GM18517 (cell line): ENCODE results near the gene UGT2A2.

Experiments used
- ATAC-seq: cut with Tn5 transposase; IDR thresholded peaks from one replicate; pipeline ENCODE4 v1.9.1; 2021; ENCODE audit warnings: mild to moderate bottlenecking, moderate library complexity; ENCODE audit not compliant: unreplicated experiment

UGT2A2 gene

DNA sequence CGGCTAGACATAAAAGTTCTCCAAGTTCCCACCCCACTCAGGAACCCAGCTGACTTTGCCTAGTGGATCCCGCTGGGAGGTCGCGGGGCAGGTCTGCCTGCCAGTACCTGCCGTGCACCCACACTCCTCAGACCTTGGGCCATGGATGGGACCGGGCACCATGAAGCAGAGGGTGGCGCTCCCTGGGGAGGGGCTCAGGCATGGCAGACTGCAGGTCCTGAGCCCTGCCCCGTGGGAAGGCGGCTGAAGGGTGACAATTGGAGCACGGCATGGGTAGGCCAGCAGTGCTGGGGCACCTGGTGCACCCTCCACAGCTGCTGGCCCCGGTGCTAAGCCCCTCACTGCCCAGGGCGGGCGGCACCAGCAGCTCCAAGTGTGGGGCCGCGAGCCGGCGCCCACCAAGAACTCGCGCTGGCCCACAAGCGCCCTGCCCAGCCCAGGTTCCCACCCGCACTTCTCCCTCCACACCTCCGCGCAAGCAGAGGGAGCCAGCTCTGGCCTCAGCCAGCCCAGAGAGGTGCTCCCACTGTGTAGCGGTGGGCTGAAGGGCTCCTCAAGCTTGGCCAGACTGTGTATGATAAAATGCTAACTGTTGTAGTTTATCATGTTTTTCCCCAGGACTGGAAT is 63.1 kb downstream of the UGT2A2 start:
- ATAC-seq: no peak

DNA sequence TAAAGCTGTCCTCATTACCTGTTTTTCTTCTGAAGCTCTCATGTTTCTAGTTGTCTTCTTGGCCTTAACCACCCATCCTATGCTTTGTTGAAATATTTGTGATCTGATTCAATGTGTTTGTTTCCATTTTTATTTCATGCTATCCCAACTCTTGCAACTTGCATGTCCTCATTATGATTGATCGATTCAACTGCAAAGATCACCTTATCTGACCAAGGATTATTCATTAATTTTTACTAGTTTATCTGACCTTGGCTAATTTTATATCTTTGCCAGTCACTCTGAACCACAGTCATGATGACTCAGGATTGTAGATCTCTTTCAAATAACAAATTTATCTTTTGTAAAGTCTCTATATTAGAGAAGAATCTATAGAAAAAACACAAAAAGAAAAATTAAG is 70.7 kb downstream of the UGT2A2 start:
- ATAC-seq: no peak

DNA sequence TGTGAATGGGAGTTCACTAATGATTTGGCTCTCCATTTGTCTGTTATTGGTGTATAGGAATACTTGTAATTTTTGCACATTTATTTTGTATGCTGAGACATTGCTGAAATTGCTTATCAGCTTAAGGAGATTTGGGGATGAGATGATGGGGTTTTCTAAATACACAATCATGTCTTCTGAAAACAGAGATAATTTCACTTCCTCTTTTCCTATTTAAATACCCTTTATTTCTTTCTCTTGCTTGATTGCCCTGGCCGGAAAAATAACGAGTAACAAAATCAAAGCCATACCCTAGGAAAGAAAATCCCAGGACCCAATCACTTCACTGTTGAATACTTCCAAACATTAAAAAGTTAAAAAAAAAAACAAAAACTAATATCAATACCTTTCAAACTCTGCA is 76.0 kb downstream of the UGT2A2 start:
- no peak for ATAC-seq

DNA sequence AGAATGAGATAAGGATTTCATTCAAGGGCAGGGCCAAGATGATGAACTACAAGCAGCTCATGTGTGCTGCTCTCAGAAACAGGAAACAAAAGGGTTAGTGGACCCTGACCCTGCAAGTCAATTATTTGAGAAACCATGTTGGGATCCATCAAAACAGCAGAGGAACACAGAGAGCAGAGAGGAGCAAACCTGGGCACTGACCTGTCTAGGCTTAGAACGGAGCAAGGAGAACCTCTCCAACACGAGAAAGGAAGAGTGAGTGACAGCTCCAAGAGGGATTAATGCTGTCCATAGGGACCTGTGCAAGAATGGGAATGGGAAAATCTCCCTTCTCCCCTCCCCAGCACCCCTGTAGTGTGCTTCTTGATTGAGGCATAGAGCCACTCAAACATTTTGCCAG is 89.8 kb downstream of the UGT2A2 start:
- no peak for ATAC-seq

DNA sequence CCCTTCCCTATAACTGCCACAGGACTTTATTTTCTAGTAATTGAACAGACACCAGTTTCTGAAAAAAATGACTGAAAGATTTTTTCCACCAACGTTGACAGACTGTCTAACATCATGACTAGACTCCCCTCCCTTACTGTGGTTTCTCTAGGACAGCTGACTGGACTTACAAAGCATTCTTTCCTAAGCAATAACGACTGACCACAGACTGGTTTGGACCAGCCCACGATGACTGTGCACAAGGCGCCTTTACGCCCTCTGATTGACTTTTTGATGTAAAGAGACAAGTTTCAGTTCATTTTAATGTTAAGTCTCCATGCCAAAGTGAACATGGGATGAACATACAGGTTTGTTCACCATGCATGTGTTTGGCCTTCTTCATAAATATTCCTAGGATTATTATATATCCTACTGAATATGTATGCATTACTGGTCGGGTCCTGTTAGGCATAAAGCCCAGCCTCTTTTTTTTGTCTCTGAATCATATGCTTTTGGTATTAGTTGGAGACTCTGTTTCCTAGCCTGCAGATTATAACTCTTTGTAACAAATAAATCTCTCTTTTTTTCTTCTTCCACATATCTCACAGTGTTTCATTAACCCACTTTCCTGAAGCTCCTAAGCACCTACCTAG is 93.2 kb downstream of the UGT2A2 start:
- ATAC-seq: no peak
